Endodermal cell (in vitro differentiated cells): ENCODE data around the gene SLC25A47. TPM values are rescaled to one million over a fixed set of nuclear protein-coding genes. Genes with fewer than 3 reads are reported as not detected.

Source experiments
- DNase-seq: peaks from one replicate; pipeline ENCODE4 v3.0.0-alpha.2; 2017
- H3K27ac ChIP-seq: 2 replicates; pipeline ENCODE4 v1.5.1; 2013; ENCODE audit warnings: mild to moderate bottlenecking, low read depth, low read length, moderate library complexity
- H3K27me3 ChIP-seq: 2 replicates; pipeline ENCODE4 v1.6.1; 2013; ENCODE audit warnings: mild to moderate bottlenecking, low read length, moderate library complexity; ENCODE audit not compliant: insufficient read depth, control insufficient read depth, poor library complexity, severe bottlenecking
- H3K36me3 ChIP-seq: 2 replicates; pipeline ENCODE4 v1.7.0; 2013; ENCODE audit warnings: mild to moderate bottlenecking, low read length, moderate library complexity; ENCODE audit not compliant: control insufficient read depth, insufficient read depth
- H3K4me1 ChIP-seq: one replicate; pipeline ENCODE4 v1.7.0; 2013; ENCODE audit warnings: low read length; ENCODE audit not compliant: control insufficient read depth, insufficient read depth
- H3K4me3 ChIP-seq: 2 replicates; pipeline ENCODE4 v1.5.1; 2013; ENCODE audit warnings: mild to moderate bottlenecking, low read length, moderate library complexity
- H3K9ac ChIP-seq: 2 replicates; pipeline ENCODE4 v1.6.1; 2013; ENCODE audit warnings: mild to moderate bottlenecking, low read length, moderate library complexity; ENCODE audit not compliant: poor library complexity, severe bottlenecking; ENCODE audit errors: extremely low read depth
- H3K9me3 ChIP-seq: 2 replicates; pipeline ENCODE4 v1.6.1; 2013; ENCODE audit warnings: mild to moderate bottlenecking, low read length, moderate library complexity; ENCODE audit not compliant: control insufficient read depth
- H3K27ac Mint-ChIP-seq: 2 replicates; pipeline ENCODE4 v1.8.0; 2020; ENCODE audit warnings: mixed read lengths
- H3K27me3 Mint-ChIP-seq: 2 replicates; pipeline ENCODE4 v1.8.0; 2021; ENCODE audit warnings: mild to moderate bottlenecking, mixed read lengths; ENCODE audit not compliant: insufficient read depth
- H3K36me3 Mint-ChIP-seq: 2 replicates; pipeline ENCODE4 v1.8.0; 2020; ENCODE audit warnings: low read depth, mixed read lengths
- H3K4me1 Mint-ChIP-seq: 2 replicates; pipeline ENCODE4 v1.8.0; 2020; ENCODE audit warnings: mixed read lengths
- H3K4me3 Mint-ChIP-seq: 2 replicates; pipeline ENCODE4 v1.8.0; 2020; ENCODE audit warnings: mild to moderate bottlenecking, moderate library complexity, mixed read lengths
- H3K9me3 Mint-ChIP-seq: 2 replicates; pipeline ENCODE4 v1.8.0; 2020; ENCODE audit warnings: mild to moderate bottlenecking, mixed read lengths
- CTCF ChIP-seq: fragments of 200-600 bp; sonication (generic); conservative IDR thresholded peaks from 2 replicates; pipeline ENCODE4 v1.5.0; 2021; ENCODE audit warnings: antibody characterized with exemption, mild to moderate bottlenecking
- WGBS, 2 experiments: methylation state at CpG; one replicate each; pipeline versions ENCODE4 v1.1.5 to v1.1.7; 2013; ENCODE audit warnings: missing lambda C conversion rate in 2 of 2, mixed read lengths in 1 of 2; ENCODE audit not compliant: insufficient coverage in 1 of 2, insufficient read length in 1 of 2; 5-methylcytosine and 5-hydroxymethylcytosine counted together
- total RNA-seq, 2 donors: library from RNA; stranded (reverse); fragmentation: NEBNext Ultra II Directional in 1 of 2; extraction: Animal tissue kit (Norgen Biotek cat#: 25700) in 1 of 2; gene quantifications; 2 replicates in 1 of 2; 3 replicates in 1 of 2; pipeline ENCODE4 v1.2.1, GENCODE V29; 2021

SLC25A47 gene
- total RNA-seq, 2 donors from 2014 or later, result not detected

- Mint-ChIP-seq H3K27ac (no peak overlapping the region), H3K27me3 (no peaks in the 10 kb centered on the region), H3K36me3 (peaks cover 34% of the 10 kb centered on the region), H3K4me1 (peaks cover 21% of the 10 kb centered on the region), H3K9me3 (no peaks in the 10 kb centered on the region), H3K4me3 (no peak overlapping the region)
- Histone ChIP-seq H3K27me3 (no peaks in the 10 kb centered on the region), H3K4me3 (peak overlapping the region; percentile 8), H3K9me3 (no peaks in the 10 kb centered on the region), H3K36me3 (peaks cover 44% of the 10 kb centered on the region), H3K9ac (no peak overlapping the region), H3K4me1 (peaks cover 20% of the 10 kb centered on the region), H3K27ac (no peak overlapping the region)
- 69% methylated on average over 2 of the region's 2 CpGs; no CpG with 5 or more reads in 1 of the 2 experiments for WGBS, 2 experiments
- no peak for DNase-seq
- no peak for TF ChIP-seq CTCF
Measured at GRCh38 chr14:100302616-100303015, 20.5 kb upstream of the SLC25A47 start.

- no peaks in the 10 kb centered on the region for H3K27me3 Mint-ChIP-seq
- H3K36me3 Mint-ChIP-seq, result peaks cover 31% of the 10 kb centered on the region
- peaks cover 39% of the 10 kb centered on the region for H3K36me3 ChIP-seq
- no peaks in the 10 kb centered on the region for H3K9me3 Mint-ChIP-seq
- H3K4me1 ChIP-seq, result peaks cover 20% of the 10 kb centered on the region
- H3K4me1 Mint-ChIP-seq, result peaks cover 25% of the 10 kb centered on the region
- no peak overlapping the region for H3K27ac ChIP-seq
- H3K4me3 Mint-ChIP-seq, result no peak overlapping the region
- H3K9me3 ChIP-seq, result no peaks in the 10 kb centered on the region
- peak overlapping the region; percentile 8 for H3K4me3 ChIP-seq
- no peak overlapping the region for H3K9ac ChIP-seq
- TF ChIP-seq CTCF, result peak; percentile 79
- 86 to 90% methylated on average over 5 to 8 of the region's 8 CpGs for WGBS, 2 experiments
- H3K27me3 ChIP-seq, result no peaks in the 10 kb centered on the region
- peak; percentile 62 for DNase-seq
- H3K27ac Mint-ChIP-seq, result no peak overlapping the region
Measured at GRCh38 chr14:100303179-100303578, 20.0 kb upstream of the SLC25A47 start.

GRCh38 chr14:100303925-100304324 is 19.2 kb upstream of the SLC25A47 start:
- Mint-ChIP-seq H3K27ac (no peak overlapping the region), H3K4me3 (peak overlapping the region; percentile 91)

More at GRCh38 chr14:100303925-100304324, 19.2 kb upstream of the SLC25A47 start:
- WGBS, 2 experiments, result 86 to 87% methylated on average over 3 to 4 of the region's 4 CpGs
- no peaks in the 10 kb centered on the region for H3K9me3 Mint-ChIP-seq
- peaks cover 27% of the 10 kb centered on the region for H3K4me1 Mint-ChIP-seq
- no peak overlapping the region for H3K27ac ChIP-seq
- peak overlapping the region; percentile 96 for H3K4me3 ChIP-seq
- no peaks in the 10 kb centered on the region for H3K9me3 ChIP-seq
- no peaks in the 10 kb centered on the region for H3K27me3 ChIP-seq
- no peak overlapping the region for H3K9ac ChIP-seq
- peaks cover 24% of the 10 kb centered on the region for H3K36me3 Mint-ChIP-seq
- peaks cover 31% of the 10 kb centered on the region for H3K36me3 ChIP-seq
- DNase-seq, result peak; percentile 72
- TF ChIP-seq CTCF, result no peak
- peaks cover 20% of the 10 kb centered on the region for H3K4me1 ChIP-seq
- no peaks in the 10 kb centered on the region for H3K27me3 Mint-ChIP-seq
